HUES6 (cell line): ENCODE measurements around the gene DENND4A.

Experiments
- H3K27ac ChIP-seq: 2 replicates; pipeline ENCODE4 v1.7.0; 2013; ENCODE audit warnings: low read depth, mild to moderate bottlenecking, low read length, inconsistent platforms
- H3K27me3 ChIP-seq: 2 replicates; pipeline ENCODE4 v1.6.1; 2013; ENCODE audit warnings: low read length; ENCODE audit not compliant: control insufficient read depth, insufficient read depth
- H3K36me3 ChIP-seq: 2 replicates; pipeline ENCODE4 v1.6.1; 2013; ENCODE audit warnings: low read length; ENCODE audit not compliant: control insufficient read depth, insufficient read depth
- H3K4me1 ChIP-seq: 2 replicates; pipeline ENCODE4 v1.6.1; 2013; ENCODE audit warnings: low read length; ENCODE audit not compliant: control insufficient read depth, insufficient read depth
- H3K4me3 ChIP-seq: 2 replicates; pipeline ENCODE4 v1.5.1; 2013; ENCODE audit warnings: low read depth, low read length
- H3K9ac ChIP-seq: one replicate; pipeline ENCODE4 v1.6.1; 2013; ENCODE audit warnings: mild to moderate bottlenecking, low read length
- H3K9me3 ChIP-seq: 2 replicates; pipeline ENCODE4 v1.6.1; 2013; ENCODE audit warnings: low read depth, low read length; ENCODE audit not compliant: control insufficient read depth, insufficient read depth

The DENND4A gene

DNA sequence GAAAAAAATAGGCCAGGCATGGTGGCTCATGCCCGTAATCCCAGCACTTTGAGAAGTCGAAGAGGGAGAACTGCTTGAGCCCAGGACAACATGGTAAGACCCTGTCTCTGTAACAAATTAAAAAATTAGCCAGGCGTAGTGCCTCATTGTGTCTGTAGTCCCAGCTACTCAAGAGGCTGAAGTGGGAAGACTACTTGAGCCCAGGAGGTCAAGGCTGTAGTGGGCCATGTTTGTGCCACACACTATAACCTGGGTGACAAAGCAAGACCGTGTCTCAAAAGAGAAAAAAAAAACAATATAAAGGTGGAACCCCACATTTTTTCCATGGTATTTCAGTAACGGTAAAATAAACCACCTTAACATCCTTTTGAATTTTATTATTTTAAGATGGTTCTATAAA lies 69.9 kb downstream of the DENND4A start:
- Histone ChIP-seq H3K9me3 (no peaks in the 10 kb centered on the region), H3K36me3 (no peaks in the 10 kb centered on the region), H3K4me3 (no peak overlapping the region), H3K27ac (no peak overlapping the region), H3K4me1 (no peaks in the 10 kb centered on the region), H3K9ac (no peak overlapping the region), H3K27me3 (no peaks in the 10 kb centered on the region)

DNA sequence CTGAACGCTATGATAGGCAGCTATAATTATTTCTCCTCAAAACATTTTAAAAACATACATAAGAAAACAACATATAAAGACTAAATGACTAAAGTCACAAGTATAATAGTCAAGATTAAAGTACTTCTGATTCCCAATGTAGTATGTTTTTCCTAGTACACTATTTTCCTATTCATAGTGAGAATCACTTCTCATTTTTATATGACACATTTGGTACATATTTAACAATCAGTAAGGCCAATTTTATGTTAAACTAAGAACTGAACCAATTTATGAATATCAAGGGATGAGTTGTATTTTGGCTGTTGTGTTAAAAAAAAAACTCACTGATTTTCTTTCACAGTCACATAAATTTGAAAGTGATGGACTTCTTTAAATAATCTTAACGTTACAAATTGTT lies 79.7 kb downstream of the DENND4A start:
- Histone ChIP-seq H3K4me3 (no peak overlapping the region), H3K36me3 (no peaks in the 10 kb centered on the region), H3K27me3 (no peaks in the 10 kb centered on the region), H3K4me1 (no peaks in the 10 kb centered on the region), H3K9me3 (no peaks in the 10 kb centered on the region), H3K9ac (no peak overlapping the region), H3K27ac (no peak overlapping the region)

DNA sequence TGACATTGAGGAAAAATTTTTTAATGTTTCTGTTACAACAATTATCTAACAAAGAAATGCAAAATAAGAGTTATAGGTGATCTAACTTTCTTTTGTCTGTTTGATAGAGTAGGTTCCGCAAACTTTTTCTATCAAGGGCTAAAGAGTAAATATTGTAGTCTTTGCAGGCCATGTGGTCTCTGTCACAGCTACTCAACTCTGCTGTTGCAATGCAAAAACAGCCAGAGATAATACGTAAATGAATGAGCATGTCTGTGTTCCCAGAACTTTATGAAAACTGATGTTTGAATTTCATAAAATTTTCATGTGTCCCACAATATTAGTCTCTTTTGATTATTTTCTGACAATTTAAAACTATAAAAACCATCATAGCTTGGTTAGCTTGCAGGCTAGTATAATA lies 97.0 kb downstream of the DENND4A start:
- Histone ChIP-seq H3K4me3 (no peak overlapping the region), H3K36me3 (0 out of 2 replicates have a peak, but pooled peaks cover 3% of the 10 kb centered on the region)

DNA sequence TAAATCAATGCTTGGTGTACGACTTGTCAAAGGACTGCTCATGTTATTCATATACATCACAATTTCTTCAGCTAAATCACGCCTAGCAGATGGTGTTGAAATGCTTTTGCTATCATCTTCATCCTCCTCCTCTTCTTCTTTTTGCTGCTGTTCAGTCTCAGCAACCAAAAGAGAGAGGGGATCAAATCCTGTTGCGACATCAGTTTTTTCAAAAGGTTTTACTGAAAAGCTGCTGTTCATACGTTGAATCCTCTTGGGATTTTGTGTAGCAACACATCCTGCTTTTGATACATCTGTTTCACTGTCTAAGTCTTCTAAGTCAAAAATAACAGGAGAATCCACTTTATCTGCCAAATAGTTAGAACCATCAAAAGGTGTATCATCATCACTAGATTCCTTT lies 101.3 kb downstream of the DENND4A start:
- Histone ChIP-seq H3K4me1 (no peaks in the 10 kb centered on the region), H3K27me3 (no peaks in the 10 kb centered on the region), H3K4me3 (no peak overlapping the region), H3K36me3 (0 out of 2 replicates have a peak, but pooled peaks cover 3% of the 10 kb centered on the region), H3K27ac (no peak overlapping the region), H3K9me3 (no peaks in the 10 kb centered on the region), H3K9ac (no peak overlapping the region)

More for the DNA sequence above, 97.0 kb downstream of the DENND4A start:
- no peaks in the 10 kb centered on the region for H3K4me1 ChIP-seq
- H3K9me3 ChIP-seq, result no peaks in the 10 kb centered on the region
- H3K27ac ChIP-seq, result no peak overlapping the region
- H3K27me3 ChIP-seq, result no peaks in the 10 kb centered on the region
- H3K9ac ChIP-seq, result no peak overlapping the region

DNA sequence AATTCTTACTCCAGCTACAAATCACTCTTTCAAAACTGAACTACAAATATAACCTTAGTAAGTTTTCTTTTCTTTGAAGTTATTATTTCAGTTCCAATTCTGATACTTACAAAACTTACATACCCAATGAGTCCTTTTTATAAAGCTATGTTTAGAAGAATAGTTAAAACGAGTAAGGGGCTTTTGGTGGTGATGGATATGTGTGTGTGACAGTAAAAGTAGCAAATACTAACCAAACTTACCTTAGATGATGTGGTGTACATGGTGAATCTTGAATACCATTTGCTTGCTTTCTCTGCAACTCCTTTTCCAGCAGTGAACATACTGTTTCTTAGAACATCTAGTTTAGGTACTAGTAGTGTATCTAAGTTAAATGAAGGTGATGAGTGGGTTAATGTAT lies 101.9 kb downstream of the DENND4A start:
- 0 out of 2 replicates have a peak, but pooled peaks cover 3% of the 10 kb centered on the region for H3K36me3 ChIP-seq

DNA sequence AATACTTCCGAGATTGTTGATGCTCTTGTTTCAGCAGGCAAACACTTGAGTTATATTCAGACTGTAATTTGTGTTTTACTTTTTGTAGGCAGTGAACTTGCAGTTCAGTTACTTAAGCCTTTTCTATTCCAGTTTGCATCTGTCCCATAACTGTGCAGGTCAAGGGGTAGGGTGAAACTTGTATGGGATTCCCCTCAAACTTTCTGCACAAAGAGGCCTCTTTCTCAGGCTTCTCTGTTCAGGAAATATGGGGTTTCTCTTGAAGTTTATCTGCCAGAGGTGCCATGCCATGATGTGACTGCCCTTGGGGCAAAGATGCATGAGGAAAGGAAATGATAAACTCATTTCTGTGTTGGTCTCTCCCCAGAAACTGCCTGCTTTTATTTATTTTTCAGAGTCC lies 103.6 kb downstream of the DENND4A start:
- H3K4me3 ChIP-seq, result no peak overlapping the region
- H3K4me1 ChIP-seq, result no peaks in the 10 kb centered on the region
- H3K9ac ChIP-seq, result no peak overlapping the region
- H3K27me3 ChIP-seq, result no peaks in the 10 kb centered on the region
- H3K36me3 ChIP-seq, result 0 out of 2 replicates have a peak, but pooled peaks cover 3% of the 10 kb centered on the region
- no peaks in the 10 kb centered on the region for H3K9me3 ChIP-seq
- no peak overlapping the region for H3K27ac ChIP-seq

More for the DNA sequence above, 101.9 kb downstream of the DENND4A start:
- no peaks in the 10 kb centered on the region for H3K27me3 ChIP-seq
- H3K27ac ChIP-seq, result no peak overlapping the region
- no peak overlapping the region for H3K9ac ChIP-seq
- H3K4me3 ChIP-seq, result no peak overlapping the region
- H3K4me1 ChIP-seq, result no peaks in the 10 kb centered on the region
- no peaks in the 10 kb centered on the region for H3K9me3 ChIP-seq

DNA sequence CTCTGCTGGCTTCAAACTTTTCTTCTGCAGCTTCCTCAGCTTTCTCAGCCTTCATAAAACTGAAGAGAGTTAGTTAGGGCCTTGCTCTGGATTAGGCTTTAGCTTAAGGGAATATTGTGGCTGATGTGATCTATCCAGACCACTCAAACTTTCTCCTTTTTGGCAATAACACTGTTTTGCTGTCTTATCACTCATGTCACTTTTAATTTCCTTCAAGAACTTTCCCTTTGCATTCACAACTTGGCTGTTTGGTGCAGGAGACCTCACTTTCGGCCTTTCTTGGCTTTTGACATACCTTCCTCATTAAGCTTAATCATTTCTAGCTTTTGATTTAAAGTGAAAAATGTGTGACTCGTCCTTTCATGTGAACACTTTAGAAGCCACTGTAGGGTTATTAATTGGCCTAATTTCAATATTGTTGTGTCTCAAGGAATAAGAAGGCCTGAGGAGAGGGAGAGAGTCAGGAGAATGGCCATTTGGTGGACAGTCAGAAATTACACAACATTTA lies 109.6 kb downstream of the DENND4A start:
- H3K9ac ChIP-seq, result no peak overlapping the region
- H3K4me3 ChIP-seq, result no peak overlapping the region
- no peaks in the 10 kb centered on the region for H3K9me3 ChIP-seq
- H3K27ac ChIP-seq, result no peak overlapping the region
- no peaks in the 10 kb centered on the region for H3K4me1 ChIP-seq
- no peaks in the 10 kb centered on the region for H3K36me3 ChIP-seq
- no peaks in the 10 kb centered on the region for H3K27me3 ChIP-seq

DNA sequence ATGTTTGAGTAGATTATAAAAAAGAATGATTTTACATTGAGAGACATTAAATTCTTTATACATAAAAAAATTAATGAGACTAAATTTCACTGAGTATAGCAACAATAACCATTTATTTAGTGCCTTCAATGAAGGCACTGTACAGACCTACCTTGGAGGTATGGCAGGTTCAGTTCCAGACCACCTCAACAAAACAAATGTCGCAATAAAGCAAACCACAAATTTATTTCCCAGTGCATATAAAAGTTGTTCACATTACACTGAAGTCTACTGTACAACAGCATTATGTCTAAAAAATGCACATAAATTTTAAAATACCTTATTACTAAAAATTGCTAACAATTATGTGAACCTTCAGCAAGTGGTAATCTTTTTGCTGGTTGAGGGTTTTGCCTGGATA lies 111.5 kb downstream of the DENND4A start:
- Histone ChIP-seq H3K4me3 (no peak overlapping the region), H3K4me1 (no peaks in the 10 kb centered on the region), H3K27ac (no peak overlapping the region)

DNA sequence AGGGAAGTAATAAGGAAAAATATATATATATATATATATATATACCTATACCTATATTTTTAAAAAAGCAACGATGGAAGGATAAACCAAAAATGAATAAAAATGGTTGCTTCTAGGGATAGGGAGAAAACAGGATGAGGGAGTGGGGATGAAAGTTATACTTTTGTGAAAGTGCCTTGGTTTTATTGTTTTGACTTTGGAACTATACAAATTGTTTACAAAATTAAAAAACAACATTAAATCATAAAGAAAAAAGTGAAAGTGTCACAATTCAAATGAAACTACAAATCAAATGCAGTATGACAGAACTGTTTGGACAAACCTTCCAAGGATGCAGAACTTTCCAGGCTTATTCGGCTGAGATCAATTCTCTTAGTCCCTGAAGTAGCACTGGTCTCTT lies 116.0 kb downstream of the DENND4A start:
- H3K4me3 ChIP-seq, result no peak overlapping the region
- H3K27ac ChIP-seq, result no peak overlapping the region
- H3K36me3 ChIP-seq, result no peaks in the 10 kb centered on the region
- no peaks in the 10 kb centered on the region for H3K27me3 ChIP-seq
- H3K4me1 ChIP-seq, result no peaks in the 10 kb centered on the region
- H3K9ac ChIP-seq, result no peak overlapping the region
- H3K9me3 ChIP-seq, result no peaks in the 10 kb centered on the region

More for the DNA sequence above, 111.5 kb downstream of the DENND4A start:
- H3K27me3 ChIP-seq, result no peaks in the 10 kb centered on the region
- no peak overlapping the region for H3K9ac ChIP-seq
- H3K9me3 ChIP-seq, result no peaks in the 10 kb centered on the region
- no peaks in the 10 kb centered on the region for H3K36me3 ChIP-seq

DNA sequence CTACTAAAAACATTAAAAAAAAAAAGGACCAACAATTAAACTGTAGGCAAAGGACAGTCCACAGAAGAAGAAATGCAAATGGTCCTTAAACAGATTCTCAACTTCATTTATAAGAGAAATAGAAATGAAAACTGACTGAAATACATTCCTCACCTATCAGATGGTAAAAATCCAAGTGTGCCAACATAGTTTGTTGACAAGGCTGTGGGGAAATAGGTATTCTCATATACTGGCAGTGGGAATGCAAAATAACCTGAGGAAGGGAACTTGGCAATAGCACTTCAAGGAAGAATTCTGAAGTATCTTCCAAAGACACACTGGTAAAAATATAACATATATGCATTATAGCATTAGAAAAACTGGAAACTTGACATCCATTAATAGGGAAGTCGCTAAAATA lies 116.5 kb downstream of the DENND4A start:
- Histone ChIP-seq H3K27me3 (no peaks in the 10 kb centered on the region), H3K4me3 (no peak overlapping the region), H3K9ac (no peak overlapping the region)

DNA sequence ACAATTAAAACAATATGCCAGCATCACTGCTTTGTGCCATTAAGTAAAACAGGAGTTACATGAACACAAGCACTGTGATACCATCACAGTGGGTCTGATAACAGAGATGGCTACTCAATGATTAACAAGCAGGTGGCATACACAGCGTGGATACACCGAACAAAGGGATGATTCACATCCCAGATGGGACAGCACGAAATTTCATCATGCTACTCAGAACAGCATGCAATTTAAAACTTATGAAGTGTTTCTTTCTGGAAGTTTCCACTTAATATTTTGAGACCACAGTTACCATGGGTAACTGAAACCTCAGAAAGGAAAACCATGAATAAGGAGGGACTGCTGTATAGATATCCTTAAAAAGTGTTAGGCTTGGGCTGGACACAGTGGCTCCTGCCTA lies 125.8 kb downstream of the DENND4A start:
- H3K27me3 ChIP-seq, result no peaks in the 10 kb centered on the region
- no peak overlapping the region for H3K4me3 ChIP-seq
- no peaks in the 10 kb centered on the region for H3K9me3 ChIP-seq
- no peak overlapping the region for H3K27ac ChIP-seq
- no peaks in the 10 kb centered on the region for H3K36me3 ChIP-seq
- H3K4me1 ChIP-seq, result no peaks in the 10 kb centered on the region
- H3K9ac ChIP-seq, result no peak overlapping the region

More for the DNA sequence above, 116.5 kb downstream of the DENND4A start:
- H3K9me3 ChIP-seq, result no peaks in the 10 kb centered on the region
- no peaks in the 10 kb centered on the region for H3K4me1 ChIP-seq
- no peak overlapping the region for H3K27ac ChIP-seq
- H3K36me3 ChIP-seq, result no peaks in the 10 kb centered on the region

DNA sequence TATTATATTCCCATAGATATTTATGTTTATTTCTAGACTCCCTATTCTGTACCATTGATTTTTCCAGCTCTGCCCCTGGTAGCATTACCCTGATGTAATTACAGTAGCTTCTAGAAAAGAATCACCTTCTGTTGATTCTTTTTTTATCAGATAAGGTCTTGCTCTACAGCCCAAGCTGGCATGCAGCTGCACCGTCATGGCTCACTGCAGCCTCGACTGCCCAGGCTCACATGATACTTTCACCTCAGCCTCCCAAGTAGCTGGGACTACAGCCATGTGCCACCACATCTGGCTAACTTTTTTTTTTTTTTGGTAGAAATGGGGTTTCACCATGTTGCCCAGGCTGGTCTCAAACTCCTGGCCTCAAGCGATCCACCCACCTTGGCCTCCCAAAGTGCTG lies 128.6 kb downstream of the DENND4A start:
- H3K4me3 ChIP-seq, result no peak overlapping the region
- no peak overlapping the region for H3K27ac ChIP-seq
- H3K27me3 ChIP-seq, result no peaks in the 10 kb centered on the region
- no peaks in the 10 kb centered on the region for H3K36me3 ChIP-seq
- H3K4me1 ChIP-seq, result no peaks in the 10 kb centered on the region
- no peak overlapping the region for H3K9ac ChIP-seq
- no peaks in the 10 kb centered on the region for H3K9me3 ChIP-seq
